Measurements from ENCODE around the gene DNLZ. TPM values are rescaled to one million over a fixed set of nuclear protein-coding genes. Genes with fewer than 3 reads are reported as not detected.

DNLZ gene
- polyA plus RNA-seq, 1 of the 3 experiments (the other 2 are of a cell fraction): 40.6 TPM

GRCh38 chr9:136385015-136385414 lies 21.5 kb upstream of the DNLZ start:
- 94% methylated on average over 11 of the region's 11 CpGs for WGBS (ENCODE audit: low lambda C conversion rate)
- no peaks in the 10 kb centered on the region for H4K20me1 ChIP-seq (ENCODE audit: insufficient read depth)
- H3K9me3 ChIP-seq: no peaks in the 10 kb centered on the region
- H3K36me3 ChIP-seq (replicated peaks in 1 of 2; ENCODE audit: control insufficient read depth in 1 of 2, insufficient read depth in 2 of 2, low read length in 1 of 2): peaks cover 25 to 68% of the 10 kb centered on the region in 2 experiments
- H3K9ac ChIP-seq: no peak overlapping the region
- ChIA-PET POLR2A (interaction anchor here (3.0 kb wide), 1 partner anchor 19 kb away, joined by 11 read pairs; no protein-coding TSS in a partner anchor), CTCF (interaction anchor here (0.9 to 1.9 kb wide), 5 partner anchors 10 to 247 kb away, joined by 3 to 5 read pairs (median 3); partner anchors contain the start of gene CARD9)
- no peaks in the 10 kb centered on the region for H3K9me2 ChIP-seq
- no peaks in the 10 kb centered on the region for H3K27me3 ChIP-seq (ENCODE audit: insufficient read depth)
- H3F3A ChIP-seq (replicated peaks; ENCODE audit: insufficient read depth): peaks cover 10% of the 10 kb centered on the region
- no peak for DNase-seq
- H3K4me3 ChIP-seq (ENCODE audit: low read depth in 2 of 2, low read length in 1 of 2): no peak overlapping the region
- no peak overlapping the region for H3K27ac ChIP-seq (ENCODE audit: low read depth in 2 of 2, low read length in 1 of 2)
- H3K79me2 ChIP-seq (ENCODE audit: insufficient read depth): no peaks in the 10 kb centered on the region
- no peak overlapping the region for H3K4me2 ChIP-seq
- no peak overlapping the region for H2AFZ ChIP-seq (ENCODE audit: low read depth)
- TF ChIP-seq ELF1 (IDR thresholded peaks at IDR 0.05) (no peak), USF1 (IDR thresholded peaks at IDR 0.05; ENCODE audit: borderline replicate concordance, low read depth) (no peak), GABPA (IDR thresholded peaks at IDR 0.05; ENCODE audit: low read depth) (no peak), RAD21 (IDR thresholded peaks at IDR 0.05; ENCODE audit: low read length) (no peak), CTCF (IDR thresholded peaks at IDR 0.05) (no peak), YY1 (IDR thresholded peaks at IDR 0.05; ENCODE audit: low read depth) (no peak), PBX3 (IDR thresholded peaks at IDR 0.05) (no peak), NFIC (IDR thresholded peaks at IDR 0.05; ENCODE audit: borderline replicate concordance) (no peak), MXI1 (IDR thresholded peaks at IDR 0.05; ENCODE audit: low read depth, low read length) (no peak)
- no peaks in the 10 kb centered on the region for H3K4me1 ChIP-seq (ENCODE audit: control insufficient read depth in 1 of 2, insufficient read depth in 2 of 2, low read depth in 1 of 2, low read length in 1 of 2)

GRCh38 chr9:136383436-136383835 lies 19.9 kb upstream of the DNLZ start:
- H3K9me2 ChIP-seq: no peaks in the 10 kb centered on the region
- no peaks in the 10 kb centered on the region for H3K9me3 ChIP-seq
- DNase-seq: no peak
- TF ChIP-seq TAF1 (IDR thresholded peaks at IDR 0.05; ENCODE audit: borderline replicate concordance, low read depth, low read length) (no peak), REST (IDR thresholded peaks at IDR 0.05; ENCODE audit: low read depth, low read length) (no peak), MAX (IDR thresholded peaks at IDR 0.05; ENCODE audit: low read depth) (no peak), RXRA (IDR thresholded peaks at IDR 0.05; ENCODE audit: borderline replicate concordance, low read depth) (no peak), SMC3 (IDR thresholded peaks at IDR 0.05; ENCODE audit: low read depth, low read length) (no peak), RFX5 (IDR thresholded peaks at IDR 0.05; ENCODE audit: low read length) (no peak), YY1 (IDR thresholded peaks at IDR 0.05; ENCODE audit: low read depth) (no peak), NFIC (IDR thresholded peaks at IDR 0.05; ENCODE audit: borderline replicate concordance) (no peak), FOXM1 (IDR thresholded peaks at IDR 0.05; ENCODE audit: low read depth) (no peak), RCOR1 (IDR thresholded peaks at IDR 0.05; ENCODE audit: low read length) (no peak), ELF1 (IDR thresholded peaks at IDR 0.05) (no peak), CTCF (IDR thresholded peaks at IDR 0.05) (no peak), MXI1 (IDR thresholded peaks at IDR 0.05; ENCODE audit: low read depth, low read length) (no peak), TCF12 (IDR thresholded peaks at IDR 0.05) (no peak)
- no peaks in the 10 kb centered on the region for H3K27me3 ChIP-seq (ENCODE audit: insufficient read depth)
- no peak overlapping the region for H3K4me3 ChIP-seq (ENCODE audit: low read depth in 2 of 2, low read length in 1 of 2)
- no peak overlapping the region for H3K9ac ChIP-seq
- H3K36me3 ChIP-seq (replicated peaks in 1 of 2; ENCODE audit: control insufficient read depth in 1 of 2, insufficient read depth in 2 of 2, low read length in 1 of 2): peaks cover 25 to 68% of the 10 kb centered on the region in 2 experiments
- no peaks in the 10 kb centered on the region for H4K20me1 ChIP-seq (ENCODE audit: insufficient read depth)
- no peak overlapping the region for H3K4me2 ChIP-seq
- peaks cover 6% of the 10 kb centered on the region for H3F3A ChIP-seq (replicated peaks; ENCODE audit: insufficient read depth)
- WGBS (ENCODE audit: low lambda C conversion rate): 97% methylated on average over 7 of the region's 20 CpGs
- no peak overlapping the region for H2AFZ ChIP-seq (ENCODE audit: low read depth)
- CTCF ChIA-PET: interaction anchor here (1.9 kb wide), 1 partner anchor 9 kb away, joined by 5 read pairs; no protein-coding TSS in a partner anchor
- POLR2A ChIA-PET: interaction anchor here (3.0 kb wide), 1 partner anchor 18 kb away, joined by 11 read pairs; no protein-coding TSS in a partner anchor
- no peaks in the 10 kb centered on the region for H3K79me2 ChIP-seq (ENCODE audit: insufficient read depth)
- no peaks in the 10 kb centered on the region for H3K4me1 ChIP-seq (ENCODE audit: control insufficient read depth in 1 of 2, insufficient read depth in 2 of 2, low read depth in 1 of 2, low read length in 1 of 2)
- no peak overlapping the region for H3K27ac ChIP-seq (ENCODE audit: low read depth in 2 of 2, low read length in 1 of 2)

All from SK-N-SH (cell line).